AG04450 (cell line): ENCODE results near the gene VNN1. TPM values are rescaled to one million over a fixed set of nuclear protein-coding genes. Genes with fewer than 3 reads are reported as not detected.

Source experiments
- CTCF ChIA-PET: fragments of 300-600, 350-600 bp; formaldehyde crosslinking; extraction: SDS; loops from one replicate; lab custom pipeline; 2022; ENCODE audit warnings: antibody characterized with exemption, inconsistent platforms; lab: Charles Lee
- POLR2A ChIA-PET: fragments of 350-600 bp; formaldehyde crosslinking; extraction: SDS; loops from one replicate; lab custom pipeline; 2021; ENCODE audit warnings: antibody characterized with exemption, inconsistent platforms; lab: Yijun Ruan, JAX
- DNase-seq: peaks from one replicate; pipeline ENCODE4 v3.0.0-alpha.2; 2011; ENCODE audit warnings: low read depth, low spot score
- H3K27ac ChIP-seq: one replicate; pipeline ENCODE4 v1.5.1; 2012; ENCODE audit warnings: low read depth, low read length, control low read depth
- H3K27me3 ChIP-seq: one replicate; pipeline ENCODE4 v1.6.0; 2012; ENCODE audit warnings: low read length; ENCODE audit not compliant: control insufficient read depth, insufficient read depth
- H3K4me3 ChIP-seq: 2 replicates; pipeline ENCODE4 v1.5.1; 2011; ENCODE audit warnings: mild to moderate bottlenecking, low read depth, low read length, control low read depth
- H3K9me3 ChIP-seq: 2 replicates; pipeline ENCODE4 v1.5.1; 2012; ENCODE audit warnings: low read length; ENCODE audit not compliant: control insufficient read depth, insufficient read depth
- CTCF ChIP-seq: IDR thresholded peaks from 2 replicates; pipeline ENCODE4 v1.5.1; 2011; ENCODE audit warnings: low read depth, low read length, control low read depth, inconsistent platforms
- polyA plus RNA-seq: library from polyadenylated mRNA; depleted of rRNA; stranded (reverse); fragments of >200 nt; gene quantifications from 2 replicates; pipeline ENCODE4 v1.2.3, GENCODE V29; 2011

The VNN1 gene
- polyA plus RNA-seq, 1 experiment = 0.06 TPM

- TF ChIP-seq CTCF = no peak
- H3K27me3 ChIP-seq = no peaks in the 10 kb centered on the region
- no peak overlapping the region for H3K27ac ChIP-seq
- no peak for DNase-seq
- H3K4me3 ChIP-seq = no peak overlapping the region
- POLR2A ChIA-PET = interaction anchor here (0.6 kb wide), 1 partner anchor 62 kb away, joined by 3 read pairs; the partner anchor contains the start of gene RPS12
- CTCF ChIA-PET = no interaction called here
- no peaks in the 10 kb centered on the region for H3K9me3 ChIP-seq
Measured at GRCh38 chr6:132751828-132752227, 38.0 kb upstream of the VNN1 start.

GRCh38 chr6:132751306-132751705 is 37.5 kb upstream of the VNN1 start:
- TF ChIP-seq CTCF = no peak
- H3K27ac ChIP-seq = no peak overlapping the region
- no peaks in the 10 kb centered on the region for H3K27me3 ChIP-seq
- ChIA-PET POLR2A (no interaction called here), CTCF (no interaction called here)
- H3K9me3 ChIP-seq = no peaks in the 10 kb centered on the region
- H3K4me3 ChIP-seq = no peak overlapping the region
- DNase-seq = no peak

- no peak for DNase-seq
- Histone ChIP-seq H3K27ac (no peak overlapping the region), H3K4me3 (no peak overlapping the region), H3K27me3 (no peaks in the 10 kb centered on the region), H3K9me3 (no peaks in the 10 kb centered on the region)
- CTCF ChIA-PET = no interaction called here
- POLR2A ChIA-PET = no interaction called here
- TF ChIP-seq CTCF = no peak
Measured at GRCh38 chr6:132750455-132751248, 36.8 kb upstream of the VNN1 start.

GRCh38 chr6:132749111-132749510 is 35.3 kb upstream of the VNN1 start:
- DNase-seq = no peak
- TF ChIP-seq CTCF = no peak
- Histone ChIP-seq H3K4me3 (no peak overlapping the region), H3K27me3 (no peaks in the 10 kb centered on the region), H3K27ac (no peak overlapping the region), H3K9me3 (no peaks in the 10 kb centered on the region)
- CTCF ChIA-PET = interaction anchor here (0.7 to 1.4 kb wide), 3 partner anchors 8 to 49 kb away, joined by 3 to 4 read pairs (median 3); partner anchors contain the start of gene SLC18B1
- POLR2A ChIA-PET = no interaction called here

- DNase-seq = no peak
- ChIA-PET POLR2A (no interaction called here), CTCF (interaction anchor here (0.7 kb wide), 1 partner anchor 50 kb away, joined by 3 read pairs; the partner anchor contains the start of gene SLC18B1)
- Histone ChIP-seq H3K27me3 (no peaks in the 10 kb centered on the region), H3K4me3 (no peak overlapping the region), H3K9me3 (no peaks in the 10 kb centered on the region), H3K27ac (no peak overlapping the region)
- no peak for TF ChIP-seq CTCF
Measured at GRCh38 chr6:132748446-132748845, 34.6 kb upstream of the VNN1 start.
